HepG2 (cell line): ENCODE measurements around the gene CLDN18. TPM values are rescaled to one million over a fixed set of nuclear protein-coding genes. Genes with fewer than 3 reads are reported as not detected.

ENCODE experiments used
- FOSL2 ChIP-seq: sonication (generic); formaldehyde crosslinking; IDR thresholded peaks from 2 replicates; pipeline ENCODE4 v1.4.0; 2020; ENCODE audit warnings: missing genetic modification reagents
- HNF1B ChIP-seq: sonication (generic); formaldehyde crosslinking; IDR thresholded peaks from 2 replicates; pipeline ENCODE4 v1.5.1; 2020; ENCODE audit warnings: mild to moderate bottlenecking, moderate library complexity, missing genetic modification reagents
- KDM2A ChIP-seq: sonication (generic); formaldehyde crosslinking; IDR thresholded peaks from 2 replicates; pipeline ENCODE4 v1.4.0; 2020; ENCODE audit warnings: low read depth, missing genetic modification reagents, borderline replicate concordance
- RARG ChIP-seq: sonication (generic); formaldehyde crosslinking; IDR thresholded peaks from 2 replicates; pipeline ENCODE4 v1.4.0; 2020; ENCODE audit warnings: low read depth, mild to moderate bottlenecking, missing genetic modification reagents
- SETDB1 ChIP-seq: sonication (generic); formaldehyde crosslinking; IDR thresholded peaks from 2 replicates; pipeline ENCODE4 v1.5.1; 2020; ENCODE audit warnings: missing genetic modification reagents, mild to moderate bottlenecking, borderline replicate concordance
- XRCC5 ChIP-seq: fragments of 200-400 bp; formaldehyde crosslinking; optimal IDR thresholded peaks from 2 replicates; pipeline ENCODE3; 2017; ENCODE audit warnings: mild to moderate bottlenecking, low read length
- ZNF691 ChIP-seq: sonication (generic); formaldehyde crosslinking; IDR thresholded peaks from 2 replicates; pipeline ENCODE4 v1.4.0; 2020; ENCODE audit warnings: missing genetic modification reagents, low read depth, mild to moderate bottlenecking, borderline replicate concordance
- polyA plus RNA-seq, 8 experiments: library from polyadenylated mRNA; depleted of rRNA in 3 of 8; stranded (reverse) in 7 of 8; unstranded in 1 of 8; fragments of >200 nt; fragmentation: Illumina TruSeq in 4 of 8; extraction: Trizol in 4 of 8; gene quantifications; 2 replicates each; pipeline versions ENCODE4 v1.2.1 to v1.2.3, GENCODE V29; 2011 to 2016; ENCODE audit warnings: low read depth in 4 of 8, missing spikeins in 1 of 8, mixed read lengths in 1 of 8; ENCODE audit not compliant: insufficient read depth in 1 of 8
- total RNA-seq, 5 experiments: library from RNA; depleted of rRNA; stranded (reverse); fragments of >200 nt; fragmentation: Illumina TruSeq; extraction: Trizol; gene quantifications; 2 replicates each; pipeline ENCODE4 v1.2.3, GENCODE V29; 2016; ENCODE audit warnings: low read depth in 1 of 5
- TF ChIP-seq, protein P1 (sequence below): sonication (generic); formaldehyde crosslinking; IDR thresholded peaks from 2 replicates; pipeline ENCODE4 v1.4.0; 2020; ENCODE audit warnings: missing genetic modification reagents, borderline replicate concordance
- TF ChIP-seq, protein P2 (sequence below), 2 experiments: sonication (generic) in 1 of 2; formaldehyde crosslinking in 1 of 2; IDR thresholded peaks; 2 replicates each; pipeline versions ENCODE4 v1.4.0 to v1.6.1; 2018 to 2020; ENCODE audit warnings: missing genetic modification reagents in 2 of 2, borderline replicate concordance in 1 of 2, low read depth in 1 of 2, mild to moderate bottlenecking in 1 of 2, missing biosample characterization in 1 of 2

The CLDN18 gene
- total and polyA plus RNA-seq, 2 of the 13 experiments (the other 11 are each of a cell fraction or from before 2014, with no cell fraction given), result not detected

GRCh38 chr3:138068579-138069174, 58.7 kb downstream of the CLDN18 start (continued):
- TF ChIP-seq, protein P1, sequence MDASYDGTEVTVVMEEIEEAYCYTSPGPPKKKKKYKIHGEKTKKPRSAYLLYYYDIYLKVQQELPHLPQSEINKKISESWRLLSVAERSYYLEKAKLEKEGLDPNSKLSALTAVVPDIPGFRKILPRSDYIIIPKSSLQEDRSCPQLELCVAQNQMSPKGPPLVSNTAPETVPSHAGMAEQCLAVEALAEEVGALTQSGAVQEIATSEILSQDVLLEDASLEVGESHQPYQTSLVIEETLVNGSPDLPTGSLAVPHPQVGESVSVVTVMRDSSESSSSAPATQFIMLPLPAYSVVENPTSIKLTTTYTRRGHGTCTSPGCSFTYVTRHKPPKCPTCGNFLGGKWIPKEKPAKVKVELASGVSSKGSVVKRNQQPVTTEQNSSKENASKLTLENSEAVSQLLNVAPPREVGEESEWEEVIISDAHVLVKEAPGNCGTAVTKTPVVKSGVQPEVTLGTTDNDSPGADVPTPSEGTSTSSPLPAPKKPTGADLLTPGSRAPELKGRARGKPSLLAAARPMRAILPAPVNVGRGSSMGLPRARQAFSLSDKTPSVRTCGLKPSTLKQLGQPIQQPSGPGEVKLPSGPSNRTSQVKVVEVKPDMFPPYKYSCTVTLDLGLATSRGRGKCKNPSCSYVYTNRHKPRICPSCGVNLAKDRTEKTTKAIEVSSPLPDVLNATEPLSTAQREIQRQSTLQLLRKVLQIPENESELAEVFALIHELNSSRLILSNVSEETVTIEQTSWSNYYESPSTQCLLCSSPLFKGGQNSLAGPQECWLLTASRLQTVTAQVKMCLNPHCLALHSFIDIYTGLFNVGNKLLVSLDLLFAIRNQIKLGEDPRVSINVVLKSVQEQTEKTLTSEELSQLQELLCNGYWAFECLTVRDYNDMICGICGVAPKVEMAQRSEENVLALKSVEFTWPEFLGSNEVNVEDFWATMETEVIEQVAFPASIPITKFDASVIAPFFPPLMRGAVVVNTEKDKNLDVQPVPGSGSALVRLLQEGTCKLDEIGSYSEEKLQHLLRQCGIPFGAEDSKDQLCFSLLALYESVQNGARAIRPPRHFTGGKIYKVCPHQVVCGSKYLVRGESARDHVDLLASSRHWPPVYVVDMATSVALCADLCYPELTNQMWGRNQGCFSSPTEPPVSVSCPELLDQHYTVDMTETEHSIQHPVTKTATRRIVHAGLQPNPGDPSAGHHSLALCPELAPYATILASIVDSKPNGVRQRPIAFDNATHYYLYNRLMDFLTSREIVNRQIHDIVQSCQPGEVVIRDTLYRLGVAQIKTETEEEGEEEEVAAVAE (CRISPR knock-in tag), result 0 out of 2 replicates have a peak, but pooled peaks have one; percentile 53
- TF ChIP-seq HNF1B, result 0 out of 2 replicates have a peak, but pooled peaks have one; percentile 25
- peak; percentile 23; the same call in 1 of the 2 replicates for TF ChIP-seq FOSL2 (CRISPR knock-in tag)
- peak; percentile 56; the same call in 1 of the 2 replicates for TF ChIP-seq KDM2A (CRISPR knock-in tag)
- no peak for TF ChIP-seq SETDB1
- TF ChIP-seq, protein P2, sequence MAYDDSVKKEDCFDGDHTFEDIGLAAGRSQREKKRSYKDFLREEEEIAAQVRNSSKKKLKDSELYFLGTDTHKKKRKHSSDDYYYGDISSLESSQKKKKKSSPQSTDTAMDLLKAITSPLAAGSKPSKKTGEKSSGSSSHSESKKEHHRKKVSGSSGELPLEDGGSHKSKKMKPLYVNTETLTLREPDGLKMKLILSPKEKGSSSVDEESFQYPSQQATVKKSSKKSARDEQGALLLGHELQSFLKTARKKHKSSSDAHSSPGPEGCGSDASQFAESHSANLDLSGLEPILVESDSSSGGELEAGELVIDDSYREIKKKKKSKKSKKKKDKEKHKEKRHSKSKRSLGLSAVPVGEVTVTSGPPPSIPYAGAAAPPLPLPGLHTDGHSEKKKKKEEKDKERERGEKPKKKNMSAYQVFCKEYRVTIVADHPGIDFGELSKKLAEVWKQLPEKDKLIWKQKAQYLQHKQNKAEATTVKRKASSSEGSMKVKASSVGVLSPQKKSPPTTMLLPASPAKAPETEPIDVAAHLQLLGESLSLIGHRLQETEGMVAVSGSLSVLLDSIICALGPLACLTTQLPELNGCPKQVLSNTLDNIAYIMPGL (CRISPR knock-in tag; IDR thresholded peaks at IDR 0.05; ENCODE audit: borderline replicate concordance in 1 of 2, low read depth in 1 of 2), result 0 out of 4 replicates have a peak, but pooled peaks of 1 of the 2 experiments have one; percentile 12
- TF ChIP-seq XRCC5, result peak; percentile 78
- TF ChIP-seq RARG (CRISPR knock-in tag), result no peak
- TF ChIP-seq ZNF691 (CRISPR knock-in tag), result 0 out of 2 replicates have a peak, but pooled peaks have one; percentile 30
